GM23338 (cell line): Measurements from ENCODE around the gene CES4A. TPM values are rescaled to one million over a fixed set of nuclear protein-coding genes. Genes with fewer than 3 reads are reported as not detected.

Source experiments
- ATAC-seq: fragments of 200-7000 bp; cut with Tn5 transposase; 3 replicates; pipeline ENCODE4 v1.9.1; 2020
- DNase-seq: peaks from one replicate; pipeline ENCODE4 v3.0.0-alpha.2; 2015; ENCODE audit warnings: low spot score
- H2AFZ ChIP-seq: fragments of 200-600 bp; sonication (generic); 2 replicates; pipeline ENCODE4 v1.8.0; 2016; ENCODE audit warnings: antibody characterized with exemption, mild to moderate bottlenecking, moderate library complexity
- H3F3A ChIP-seq: fragments of 200-600 bp; sonication (generic); replicated peaks from 2 replicates; pipeline ENCODE4 v1.8.0; 2017; ENCODE audit warnings: antibody characterized with exemption, mixed run types, low read depth
- H3K27ac ChIP-seq: fragments of 200-600 bp; sonication (generic); 2 replicates; pipeline ENCODE4 v1.6.1; 2016; ENCODE audit warnings: low read depth
- H3K27me3 ChIP-seq: fragments of 200-600 bp; sonication (generic); 2 replicates; pipeline ENCODE4 v1.8.0; 2016; ENCODE audit warnings: mild to moderate bottlenecking, mixed run types, moderate library complexity; ENCODE audit not compliant: insufficient read depth
- H3K36me3 ChIP-seq: fragments of 200-600 bp; sonication (generic); 2 replicates; pipeline ENCODE4 v1.8.0; 2016; ENCODE audit warnings: mild to moderate bottlenecking; ENCODE audit not compliant: insufficient read depth
- H3K4me1 ChIP-seq: fragments of 200-600 bp; sonication (generic); 2 replicates; pipeline ENCODE4 v1.8.0; 2016; ENCODE audit warnings: mild to moderate bottlenecking, moderate library complexity; ENCODE audit not compliant: insufficient read depth
- H3K4me2 ChIP-seq: fragments of 200-600 bp; sonication (generic); 2 replicates; pipeline ENCODE4 v1.7.1; 2017; ENCODE audit warnings: mixed run types
- H3K4me3 ChIP-seq: fragments of 200-600 bp; sonication (generic); 2 replicates; pipeline ENCODE4 v1.6.1; 2016; ENCODE audit warnings: mixed run types
- H3K79me2 ChIP-seq: fragments of 200-600 bp; sonication (generic); replicated peaks from 2 replicates; pipeline ENCODE4 v1.8.0; 2017; ENCODE audit warnings: mild to moderate bottlenecking; ENCODE audit not compliant: insufficient read depth
- H3K9me2 ChIP-seq: fragments of 200-600 bp; sonication (generic); 2 replicates; pipeline ENCODE4 v1.8.0; 2017; ENCODE audit not compliant: insufficient read depth
- H4K20me1 ChIP-seq: fragments of 200-600 bp; sonication (generic); replicated peaks from 2 replicates; pipeline ENCODE4 v1.8.0; 2017; ENCODE audit warnings: mild to moderate bottlenecking; ENCODE audit not compliant: insufficient read depth
- H3K27ac Mint-ChIP-seq: 2 replicates; pipeline ENCODE4 v1.8.0; 2020; ENCODE audit warnings: inconsistent platforms, mild to moderate bottlenecking, moderate library complexity, mixed read lengths
- H3K27me3 Mint-ChIP-seq: 3 replicates; pipeline ENCODE4 v1.8.0; 2022; ENCODE audit warnings: low read depth, mild to moderate bottlenecking, moderate library complexity, mixed read lengths, inconsistent platforms; ENCODE audit not compliant: insufficient read depth, poor library complexity
- H3K36me3 Mint-ChIP-seq: 3 replicates; pipeline ENCODE4 v1.8.0; 2021; ENCODE audit warnings: low read depth, mild to moderate bottlenecking, inconsistent platforms, moderate library complexity, mixed read lengths
- H3K4me1 Mint-ChIP-seq: 3 replicates; pipeline ENCODE4 v1.8.0; 2020; ENCODE audit warnings: mild to moderate bottlenecking, inconsistent platforms, mixed read lengths
- H3K4me3 Mint-ChIP-seq: 3 replicates; pipeline ENCODE4 v1.8.0; 2021; ENCODE audit warnings: moderate library complexity, mild to moderate bottlenecking, inconsistent platforms, mixed read lengths
- H3K9me3 Mint-ChIP-seq: 3 replicates; pipeline ENCODE4 v1.8.0; 2020; ENCODE audit warnings: moderate library complexity, mild to moderate bottlenecking, inconsistent platforms, mixed read lengths
- CREB1 ChIP-seq: fragments of 250-450 bp; sonication (Bioruptor Pico); IDR thresholded peaks from 2 replicates; pipeline ENCODE4 v1.5.0; 2020; ENCODE audit warnings: low read depth, mild to moderate bottlenecking, moderate library complexity
- EZH2phosphoT487 ChIP-seq: fragments of 200-600 bp; sonication (generic); IDR thresholded peaks from one replicate; pipeline ENCODE4 v1.8.1; 2018; ENCODE audit warnings: antibody characterized with exemption; ENCODE audit not compliant: unreplicated experiment
- JUNB ChIP-seq: IDR thresholded peaks from one replicate; pipeline ENCODE4 v1.6.1; 2016; ENCODE audit warnings: antibody characterized with exemption; ENCODE audit not compliant: unreplicated experiment
- NANOG ChIP-seq: IDR thresholded peaks from 2 replicates; pipeline ENCODE4 v1.6.1; 2016; ENCODE audit warnings: antibody characterized with exemption, borderline replicate concordance
- ZNF114 ChIP-seq: fragments of 250-450 bp; sonication (Bioruptor Pico); IDR thresholded peaks from 2 replicates; pipeline ENCODE4 v1.5.0; 2020; ENCODE audit warnings: mild to moderate bottlenecking, moderate library complexity
- ZNF331 ChIP-seq: fragments of 250-450 bp; sonication (Bioruptor Pico); IDR thresholded peaks from 2 replicates; pipeline ENCODE4 v1.5.0; 2020; ENCODE audit warnings: low read depth, mild to moderate bottlenecking, moderate library complexity
- polyA plus RNA-seq: library from polyadenylated mRNA; unstranded; fragments of >200 nt; fragmentation: Nextera tagmentation; extraction: Ambion mirVana; gene quantifications from 2 replicates; pipeline ENCODE4 v1.2.1, GENCODE V29; 2016
- total RNA-seq: library from RNA; depleted of rRNA; stranded (reverse); fragments of >200 nt; shearing (Covaris generic); gene quantifications from 2 replicates; pipeline ENCODE4 v1.2.3, GENCODE V29; 2014
- TF ChIP-seq, protein P1 (sequence below): IDR thresholded peaks from one replicate; pipeline ENCODE4 v1.6.1; 2018; ENCODE audit warnings: antibody characterized with exemption; ENCODE audit not compliant: unreplicated experiment
- TF ChIP-seq, protein P2 (sequence below): IDR thresholded peaks from 2 replicates; pipeline ENCODE4 v1.6.1; 2016; ENCODE audit warnings: antibody characterized with exemption
- TF ChIP-seq, protein P3 (sequence below): fragments of 250-450 bp; sonication (Bioruptor Pico); IDR thresholded peaks from 2 replicates; pipeline ENCODE4 v1.5.0; 2020; ENCODE audit warnings: mild to moderate bottlenecking, moderate library complexity
- TF ChIP-seq, protein P4 (sequence below), 2 experiments: fragments of 200-600 bp in 1 of 2; sonication (generic) in 1 of 2; conservative IDR thresholded peaks; 2 replicates each; pipeline versions ENCODE4 v1.5.1 to v1.6.1; 2016 to 2017; ENCODE audit warnings: antibody characterized with exemption in 2 of 2, low read depth in 2 of 2, mild to moderate bottlenecking in 2 of 2, moderate library complexity in 1 of 2

Gene CES4A
- total and polyA plus RNA-seq, 2 experiments from 2014 or later: 0.10 to 0.42 TPM

DNA sequence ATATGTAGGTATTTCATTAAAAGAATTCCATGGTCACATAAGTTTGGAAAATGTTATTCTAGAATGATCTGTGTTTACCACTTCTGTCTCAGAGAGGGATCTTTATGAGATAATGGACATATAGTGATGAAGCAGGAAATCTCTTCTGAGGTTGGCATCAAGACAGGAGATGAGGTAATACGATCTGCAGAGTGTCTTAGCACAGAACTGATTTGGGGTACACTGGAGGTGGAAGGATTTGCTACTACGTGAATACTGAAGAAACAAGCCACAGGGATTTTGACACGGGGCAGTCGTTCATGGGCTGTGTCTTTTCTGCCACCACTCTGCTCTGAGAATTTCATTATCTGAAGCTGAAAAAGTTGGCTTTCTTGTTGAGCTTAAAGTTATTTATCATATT is 46.1 kb downstream of the CES4A start (continued):
- TF ChIP-seq, protein P1, sequence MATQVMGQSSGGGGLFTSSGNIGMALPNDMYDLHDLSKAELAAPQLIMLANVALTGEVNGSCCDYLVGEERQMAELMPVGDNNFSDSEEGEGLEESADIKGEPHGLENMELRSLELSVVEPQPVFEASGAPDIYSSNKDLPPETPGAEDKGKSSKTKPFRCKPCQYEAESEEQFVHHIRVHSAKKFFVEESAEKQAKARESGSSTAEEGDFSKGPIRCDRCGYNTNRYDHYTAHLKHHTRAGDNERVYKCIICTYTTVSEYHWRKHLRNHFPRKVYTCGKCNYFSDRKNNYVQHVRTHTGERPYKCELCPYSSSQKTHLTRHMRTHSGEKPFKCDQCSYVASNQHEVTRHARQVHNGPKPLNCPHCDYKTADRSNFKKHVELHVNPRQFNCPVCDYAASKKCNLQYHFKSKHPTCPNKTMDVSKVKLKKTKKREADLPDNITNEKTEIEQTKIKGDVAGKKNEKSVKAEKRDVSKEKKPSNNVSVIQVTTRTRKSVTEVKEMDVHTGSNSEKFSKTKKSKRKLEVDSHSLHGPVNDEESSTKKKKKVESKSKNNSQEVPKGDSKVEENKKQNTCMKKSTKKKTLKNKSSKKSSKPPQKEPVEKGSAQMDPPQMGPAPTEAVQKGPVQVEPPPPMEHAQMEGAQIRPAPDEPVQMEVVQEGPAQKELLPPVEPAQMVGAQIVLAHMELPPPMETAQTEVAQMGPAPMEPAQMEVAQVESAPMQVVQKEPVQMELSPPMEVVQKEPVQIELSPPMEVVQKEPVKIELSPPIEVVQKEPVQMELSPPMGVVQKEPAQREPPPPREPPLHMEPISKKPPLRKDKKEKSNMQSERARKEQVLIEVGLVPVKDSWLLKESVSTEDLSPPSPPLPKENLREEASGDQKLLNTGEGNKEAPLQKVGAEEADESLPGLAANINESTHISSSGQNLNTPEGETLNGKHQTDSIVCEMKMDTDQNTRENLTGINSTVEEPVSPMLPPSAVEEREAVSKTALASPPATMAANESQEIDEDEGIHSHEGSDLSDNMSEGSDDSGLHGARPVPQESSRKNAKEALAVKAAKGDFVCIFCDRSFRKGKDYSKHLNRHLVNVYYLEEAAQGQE: no peak
- no peak for TF ChIP-seq EZH2phosphoT487

DNA sequence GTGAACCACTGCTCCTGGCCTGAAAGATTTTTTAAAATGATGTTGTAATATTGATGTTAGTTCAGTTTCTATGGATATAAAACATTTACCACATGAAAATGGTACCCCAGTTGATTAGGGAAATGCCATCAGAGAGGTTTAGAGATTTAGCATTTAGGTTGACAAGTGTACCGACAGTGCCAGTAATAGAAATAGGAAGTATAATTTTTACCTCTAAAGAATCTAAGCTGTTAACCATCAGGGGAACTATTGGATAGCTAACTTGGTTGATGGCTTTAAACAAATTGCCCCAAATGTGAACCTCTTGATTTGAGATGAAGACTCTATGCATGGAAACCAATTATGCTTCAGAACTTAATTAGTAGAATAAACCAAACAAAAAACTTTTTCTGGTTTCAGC is 47.0 kb downstream of the CES4A start:
- Histone ChIP-seq H3K27ac (no peak overlapping the region), H3K4me3 (no peak overlapping the region), H3K27me3 (peaks cover 4% of the 10 kb centered on the region), H3F3A (no peaks in the 10 kb centered on the region), H3K36me3 (no peaks in the 10 kb centered on the region), H3K79me2 (peaks cover 61% of the 10 kb centered on the region), H3K4me1 (peaks cover 9% of the 10 kb centered on the region), H3K9me2 (no peaks in the 10 kb centered on the region), H2AFZ (no peak overlapping the region), H4K20me1 (peaks cover 38% of the 10 kb centered on the region), H3K4me2 (no peak overlapping the region)
- Mint-ChIP-seq H3K9me3 (no peaks in the 10 kb centered on the region), H3K27ac (no peak overlapping the region), H3K36me3 (peaks cover 13% of the 10 kb centered on the region; the same call in 2 of the 3 replicates), H3K27me3 (peaks cover 4% of the 10 kb centered on the region), H3K4me3 (no peak overlapping the region), H3K4me1 (peaks cover 9% of the 10 kb centered on the region)
- no peak for DNase-seq
- no peak for ATAC-seq
- no peak for TF ChIP-seq JUNB
- TF ChIP-seq, protein P2, sequence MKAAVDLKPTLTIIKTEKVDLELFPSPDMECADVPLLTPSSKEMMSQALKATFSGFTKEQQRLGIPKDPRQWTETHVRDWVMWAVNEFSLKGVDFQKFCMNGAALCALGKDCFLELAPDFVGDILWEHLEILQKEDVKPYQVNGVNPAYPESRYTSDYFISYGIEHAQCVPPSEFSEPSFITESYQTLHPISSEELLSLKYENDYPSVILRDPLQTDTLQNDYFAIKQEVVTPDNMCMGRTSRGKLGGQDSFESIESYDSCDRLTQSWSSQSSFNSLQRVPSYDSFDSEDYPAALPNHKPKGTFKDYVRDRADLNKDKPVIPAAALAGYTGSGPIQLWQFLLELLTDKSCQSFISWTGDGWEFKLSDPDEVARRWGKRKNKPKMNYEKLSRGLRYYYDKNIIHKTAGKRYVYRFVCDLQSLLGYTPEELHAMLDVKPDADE: no peak
- TF ChIP-seq NANOG: no peak
- TF ChIP-seq, protein P3, sequence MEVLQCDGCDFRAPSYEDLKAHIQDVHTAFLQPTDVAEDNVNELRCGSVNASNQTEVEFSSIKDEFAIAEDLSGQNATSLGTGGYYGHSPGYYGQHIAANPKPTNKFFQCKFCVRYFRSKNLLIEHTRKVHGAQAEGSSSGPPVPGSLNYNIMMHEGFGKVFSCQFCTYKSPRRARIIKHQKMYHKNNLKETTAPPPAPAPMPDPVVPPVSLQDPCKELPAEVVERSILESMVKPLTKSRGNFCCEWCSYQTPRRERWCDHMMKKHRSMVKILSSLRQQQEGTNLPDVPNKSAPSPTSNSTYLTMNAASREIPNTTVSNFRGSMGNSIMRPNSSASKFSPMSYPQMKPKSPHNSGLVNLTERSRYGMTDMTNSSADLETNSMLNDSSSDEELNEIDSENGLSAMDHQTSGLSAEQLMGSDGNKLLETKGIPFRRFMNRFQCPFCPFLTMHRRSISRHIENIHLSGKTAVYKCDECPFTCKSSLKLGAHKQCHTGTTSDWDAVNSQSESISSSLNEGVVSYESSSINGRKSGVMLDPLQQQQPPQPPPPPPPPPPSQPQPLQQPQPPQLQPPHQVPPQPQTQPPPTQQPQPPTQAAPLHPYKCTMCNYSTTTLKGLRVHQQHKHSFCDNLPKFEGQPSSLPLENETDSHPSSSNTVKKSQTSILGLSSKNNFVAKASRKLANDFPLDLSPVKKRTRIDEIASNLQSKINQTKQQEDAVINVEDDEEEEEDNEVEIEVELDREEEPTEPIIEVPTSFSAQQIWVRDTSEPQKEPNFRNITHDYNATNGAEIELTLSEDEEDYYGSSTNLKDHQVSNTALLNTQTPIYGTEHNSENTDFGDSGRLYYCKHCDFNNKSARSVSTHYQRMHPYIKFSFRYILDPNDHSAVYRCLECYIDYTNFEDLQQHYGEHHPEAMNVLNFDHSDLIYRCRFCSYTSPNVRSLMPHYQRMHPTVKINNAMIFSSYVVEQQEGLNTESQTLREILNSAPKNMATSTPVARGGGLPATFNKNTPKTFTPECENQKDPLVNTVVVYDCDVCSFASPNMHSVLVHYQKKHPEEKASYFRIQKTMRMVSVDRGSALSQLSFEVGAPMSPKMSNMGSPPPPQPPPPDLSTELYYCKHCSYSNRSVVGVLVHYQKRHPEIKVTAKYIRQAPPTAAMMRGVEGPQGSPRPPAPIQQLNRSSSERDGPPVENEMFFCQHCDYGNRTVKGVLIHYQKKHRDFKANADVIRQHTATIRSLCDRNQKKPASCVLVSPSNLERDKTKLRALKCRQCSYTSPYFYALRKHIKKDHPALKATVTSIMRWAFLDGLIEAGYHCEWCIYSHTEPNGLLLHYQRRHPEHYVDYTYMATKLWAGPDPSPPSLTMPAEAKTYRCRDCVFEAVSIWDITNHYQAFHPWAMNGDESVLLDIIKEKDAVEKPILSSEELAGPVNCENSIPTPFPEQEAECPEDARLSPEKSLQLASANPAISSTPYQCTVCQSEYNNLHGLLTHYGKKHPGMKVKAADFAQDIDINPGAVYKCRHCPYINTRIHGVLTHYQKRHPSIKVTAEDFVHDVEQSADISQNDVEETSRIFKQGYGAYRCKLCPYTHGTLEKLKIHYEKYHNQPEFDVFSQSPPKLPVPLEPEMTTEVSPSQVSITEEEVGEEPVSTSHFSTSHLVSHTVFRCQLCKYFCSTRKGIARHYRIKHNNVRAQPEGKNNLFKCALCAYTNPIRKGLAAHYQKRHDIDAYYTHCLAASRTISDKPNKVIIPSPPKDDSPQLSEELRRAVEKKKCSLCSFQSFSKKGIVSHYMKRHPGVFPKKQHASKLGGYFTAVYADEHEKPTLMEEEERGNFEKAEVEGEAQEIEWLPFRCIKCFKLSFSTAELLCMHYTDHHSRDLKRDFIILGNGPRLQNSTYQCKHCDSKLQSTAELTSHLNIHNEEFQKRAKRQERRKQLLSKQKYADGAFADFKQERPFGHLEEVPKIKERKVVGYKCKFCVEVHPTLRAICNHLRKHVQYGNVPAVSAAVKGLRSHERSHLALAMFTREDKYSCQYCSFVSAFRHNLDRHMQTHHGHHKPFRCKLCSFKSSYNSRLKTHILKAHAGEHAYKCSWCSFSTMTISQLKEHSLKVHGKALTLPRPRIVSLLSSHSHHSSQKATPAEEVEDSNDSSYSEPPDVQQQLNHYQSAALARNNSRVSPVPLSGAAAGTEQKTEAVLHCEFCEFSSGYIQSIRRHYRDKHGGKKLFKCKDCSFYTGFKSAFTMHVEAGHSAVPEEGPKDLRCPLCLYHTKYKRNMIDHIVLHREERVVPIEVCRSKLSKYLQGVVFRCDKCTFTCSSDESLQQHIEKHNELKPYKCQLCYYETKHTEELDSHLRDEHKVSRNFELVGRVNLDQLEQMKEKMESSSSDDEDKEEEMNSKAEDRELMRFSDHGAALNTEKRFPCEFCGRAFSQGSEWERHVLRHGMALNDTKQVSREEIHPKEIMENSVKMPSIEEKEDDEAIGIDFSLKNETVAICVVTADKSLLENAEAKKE (CRISPR knock-in tag): no peak
- TF ChIP-seq, protein P4, sequence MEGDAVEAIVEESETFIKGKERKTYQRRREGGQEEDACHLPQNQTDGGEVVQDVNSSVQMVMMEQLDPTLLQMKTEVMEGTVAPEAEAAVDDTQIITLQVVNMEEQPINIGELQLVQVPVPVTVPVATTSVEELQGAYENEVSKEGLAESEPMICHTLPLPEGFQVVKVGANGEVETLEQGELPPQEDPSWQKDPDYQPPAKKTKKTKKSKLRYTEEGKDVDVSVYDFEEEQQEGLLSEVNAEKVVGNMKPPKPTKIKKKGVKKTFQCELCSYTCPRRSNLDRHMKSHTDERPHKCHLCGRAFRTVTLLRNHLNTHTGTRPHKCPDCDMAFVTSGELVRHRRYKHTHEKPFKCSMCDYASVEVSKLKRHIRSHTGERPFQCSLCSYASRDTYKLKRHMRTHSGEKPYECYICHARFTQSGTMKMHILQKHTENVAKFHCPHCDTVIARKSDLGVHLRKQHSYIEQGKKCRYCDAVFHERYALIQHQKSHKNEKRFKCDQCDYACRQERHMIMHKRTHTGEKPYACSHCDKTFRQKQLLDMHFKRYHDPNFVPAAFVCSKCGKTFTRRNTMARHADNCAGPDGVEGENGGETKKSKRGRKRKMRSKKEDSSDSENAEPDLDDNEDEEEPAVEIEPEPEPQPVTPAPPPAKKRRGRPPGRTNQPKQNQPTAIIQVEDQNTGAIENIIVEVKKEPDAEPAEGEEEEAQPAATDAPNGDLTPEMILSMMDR (conservative IDR thresholded peaks at IDR 0.05; ENCODE audit: low read depth in 2 of 2): no peak
- TF ChIP-seq CREB1 (CRISPR knock-in tag): no peak
- TF ChIP-seq ZNF114: no peak
- no peak for TF ChIP-seq ZNF331 (CRISPR knock-in tag)
